Measurements from ENCODE around the gene UBAC2. TPM values are rescaled to one million over a fixed set of nuclear protein-coding genes. Genes with fewer than 3 reads are reported as not detected.
"Not testable (repeated sequence)": the region's sequence is repeated elsewhere in the genome, so short reads cannot be mapped to it uniquely, and the experiment has no call there.

The UBAC2 gene
- polyA plus RNA-seq, 2 donors: 63.0 to 70.1 TPM

- peaks cover 2 to 3% of the 10 kb centered on the region in 2 donors for H3K4me1 ChIP-seq (ENCODE audit: control insufficient read depth in 2 of 2, insufficient read depth in 2 of 2, low read length in 1 of 2)
- H3K27ac ChIP-seq (ENCODE audit: low read depth in 2 of 2, low read length in 1 of 2): no peak overlapping the region
- no peaks in the 10 kb centered on the region for H3K9me3 ChIP-seq (ENCODE audit: control insufficient read depth in 2 of 2, insufficient read depth in 1 of 2, low read depth in 1 of 2, low read length in 1 of 2)
- no peak overlapping the region for H3K4me3 ChIP-seq (ENCODE audit: low read depth in 1 of 2, low read length in 2 of 2)
- H3K36me3 ChIP-seq (ENCODE audit: control insufficient read depth in 2 of 2, insufficient read depth in 2 of 2, low read length in 1 of 2): no peaks in the 10 kb centered on the region
- H3K27me3 ChIP-seq (ENCODE audit: control insufficient read depth in 1 of 2, insufficient read depth in 2 of 2, low read length in 2 of 2): no peaks in the 10 kb centered on the region
- WGBS, 2 donors: 62 to 65% methylated on average over 13 of the region's 13 CpGs
These were observed 191.9 kb downstream of the UBAC2 start for GRCh38 chr13:99392470-99393135.

GRCh38 chr13:99393391-99393790 lies 192.7 kb downstream of the UBAC2 start:
- not testable (repeated sequence) for H3K36me3 ChIP-seq (ENCODE audit: control insufficient read depth in 2 of 2, insufficient read depth in 2 of 2, low read length in 1 of 2); H3K4me3 ChIP-seq (ENCODE audit: low read depth in 1 of 2, low read length in 2 of 2); H3K27me3 ChIP-seq (ENCODE audit: control insufficient read depth in 1 of 2, insufficient read depth in 2 of 2, low read length in 2 of 2); H3K27ac ChIP-seq (ENCODE audit: low read depth in 2 of 2, low read length in 1 of 2); H3K4me1 ChIP-seq (ENCODE audit: control insufficient read depth in 2 of 2, insufficient read depth in 2 of 2, low read length in 1 of 2); H3K9me3 ChIP-seq (ENCODE audit: control insufficient read depth in 2 of 2, insufficient read depth in 1 of 2, low read depth in 1 of 2, low read length in 1 of 2)
- 97 to 99% methylated on average over 7 of the region's 7 CpGs for WGBS, 2 donors

DNA sequence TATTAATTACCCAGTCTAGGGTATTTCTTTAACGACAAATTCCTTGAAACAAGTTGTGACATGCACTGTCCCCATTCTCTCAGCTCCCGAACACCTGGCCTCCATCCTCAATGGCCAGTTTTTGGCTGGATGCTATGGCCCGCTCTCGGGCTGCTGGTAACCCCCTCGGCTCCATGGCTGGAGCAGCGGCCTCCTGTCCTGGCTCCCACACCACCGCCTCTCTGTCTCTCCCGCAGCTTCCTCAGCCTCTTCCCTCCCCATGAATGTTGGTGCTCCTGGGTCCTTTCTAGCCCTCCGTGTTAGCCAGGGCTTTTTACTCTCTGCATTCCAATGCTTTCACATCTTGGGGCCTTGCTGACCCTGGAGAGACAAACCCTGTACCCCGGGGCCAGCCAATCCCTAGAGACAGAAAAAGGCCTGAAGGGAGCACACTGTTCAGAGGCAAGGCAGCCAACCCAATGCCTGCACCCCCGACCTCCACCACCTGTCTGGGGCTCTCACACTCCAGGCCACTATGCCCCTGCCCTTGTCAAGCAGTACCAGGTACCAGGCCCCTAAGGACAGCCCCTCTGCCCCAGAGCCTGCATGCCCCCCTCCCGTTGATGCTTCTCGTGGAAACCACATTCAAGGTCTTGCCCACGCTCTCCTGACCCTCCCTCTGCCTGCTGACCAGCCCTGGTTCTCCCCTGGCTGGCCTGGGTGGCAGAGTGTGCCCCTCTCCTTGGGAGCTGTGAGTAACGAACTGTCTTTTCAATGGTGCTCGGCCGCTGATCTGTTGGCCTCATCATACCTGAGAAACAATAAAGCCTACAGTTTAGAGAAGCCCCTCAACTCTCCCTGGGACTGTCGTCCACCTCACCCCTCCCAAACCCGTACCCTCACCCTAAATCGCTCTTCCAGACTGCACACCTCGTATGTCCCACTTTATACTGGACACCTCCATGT lies 193.4 kb downstream of the UBAC2 start:
- no peaks in the 10 kb centered on the region for H3K9me3 ChIP-seq (ENCODE audit: control insufficient read depth in 2 of 2, insufficient read depth in 1 of 2, low read depth in 1 of 2, low read length in 1 of 2)
- peaks cover 2 to 3% of the 10 kb centered on the region in 2 donors for H3K4me1 ChIP-seq (ENCODE audit: control insufficient read depth in 2 of 2, insufficient read depth in 2 of 2, low read length in 1 of 2)
- H3K4me3 ChIP-seq (ENCODE audit: low read depth in 1 of 2, low read length in 2 of 2): no peak overlapping the region
- no peaks in the 10 kb centered on the region for H3K36me3 ChIP-seq (ENCODE audit: control insufficient read depth in 2 of 2, insufficient read depth in 2 of 2, low read length in 1 of 2)
- WGBS, 2 donors: 88 to 89% methylated on average over 21 of the region's 21 CpGs
- H3K27me3 ChIP-seq (ENCODE audit: control insufficient read depth in 1 of 2, insufficient read depth in 2 of 2, low read length in 2 of 2): no peaks in the 10 kb centered on the region
- H3K27ac ChIP-seq (ENCODE audit: low read depth in 2 of 2, low read length in 1 of 2): no peak overlapping the region

GRCh38 chr13:99395436-99395835 lies 194.8 kb downstream of the UBAC2 start:
- no peak overlapping the region for H3K4me3 ChIP-seq (ENCODE audit: low read depth in 1 of 2, low read length in 2 of 2)
- no peak overlapping the region for H3K27ac ChIP-seq (ENCODE audit: low read depth in 2 of 2, low read length in 1 of 2)
- no peaks in the 10 kb centered on the region for H3K27me3 ChIP-seq (ENCODE audit: control insufficient read depth in 1 of 2, insufficient read depth in 2 of 2, low read length in 2 of 2)
- no peaks in the 10 kb centered on the region for H3K36me3 ChIP-seq (ENCODE audit: control insufficient read depth in 2 of 2, insufficient read depth in 2 of 2, low read length in 1 of 2)
- peaks cover 0 to 2% of the 10 kb centered on the region in 2 donors for H3K4me1 ChIP-seq (ENCODE audit: control insufficient read depth in 2 of 2, insufficient read depth in 2 of 2, low read length in 1 of 2)
- WGBS, 2 donors: 96% methylated on average over 11 of the region's 11 CpGs
- H3K9me3 ChIP-seq (ENCODE audit: control insufficient read depth in 2 of 2, insufficient read depth in 1 of 2, low read depth in 1 of 2, low read length in 1 of 2): no peaks in the 10 kb centered on the region

DNA sequence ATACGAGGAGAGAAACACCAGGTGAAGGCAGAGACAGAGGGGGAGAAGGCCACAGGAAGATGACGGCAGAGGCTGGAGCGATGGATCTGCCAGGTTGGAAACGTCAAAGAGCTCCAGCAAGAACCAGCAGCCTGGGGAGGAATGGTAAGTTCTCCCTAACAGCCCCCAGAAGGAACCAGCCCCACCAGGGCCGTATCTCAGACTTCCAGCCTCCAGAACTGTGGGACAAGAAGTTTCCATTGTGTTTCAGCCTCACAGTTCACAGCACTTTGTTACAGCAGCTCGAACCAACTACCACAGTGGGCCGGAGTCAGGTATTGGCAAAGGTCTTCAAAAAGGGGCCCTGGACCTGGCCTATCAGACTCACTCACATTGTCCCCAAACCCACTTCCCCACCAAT lies 195.8 kb downstream of the UBAC2 start:
- 94 to 95% methylated on average over 7 of the region's 7 CpGs for WGBS, 2 donors
- H3K4me3 ChIP-seq (ENCODE audit: low read depth in 1 of 2, low read length in 2 of 2): no peak overlapping the region
- no peaks in the 10 kb centered on the region for H3K9me3 ChIP-seq (ENCODE audit: control insufficient read depth in 2 of 2, insufficient read depth in 1 of 2, low read depth in 1 of 2, low read length in 1 of 2)
- peaks cover 0 to 2% of the 10 kb centered on the region in 2 donors for H3K4me1 ChIP-seq (ENCODE audit: control insufficient read depth in 2 of 2, insufficient read depth in 2 of 2, low read length in 1 of 2)
- H3K36me3 ChIP-seq (ENCODE audit: control insufficient read depth in 2 of 2, insufficient read depth in 2 of 2, low read length in 1 of 2): no peaks in the 10 kb centered on the region
- no peaks in the 10 kb centered on the region for H3K27me3 ChIP-seq (ENCODE audit: control insufficient read depth in 1 of 2, insufficient read depth in 2 of 2, low read length in 2 of 2)
- no peak overlapping the region for H3K27ac ChIP-seq (ENCODE audit: low read depth in 2 of 2, low read length in 1 of 2)

DNA sequence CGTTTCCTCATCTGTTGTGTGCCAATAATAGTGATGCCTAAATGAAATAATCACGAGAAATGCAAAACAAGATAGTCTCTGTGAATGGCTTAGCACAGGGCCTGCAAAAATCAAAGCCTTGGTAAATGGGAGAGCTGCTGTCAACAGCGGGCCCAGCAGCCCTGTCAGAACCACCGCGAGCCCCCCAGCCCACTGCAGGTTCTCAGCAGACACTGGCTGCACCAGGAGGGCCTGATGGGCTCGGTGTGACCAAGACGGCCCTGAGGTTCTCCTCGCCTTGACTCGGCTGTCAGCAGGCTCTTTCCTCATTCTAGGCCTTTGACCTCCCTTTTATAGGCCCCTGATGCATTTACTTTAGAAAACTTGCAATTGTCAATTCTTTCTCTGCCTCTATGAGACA lies 197.4 kb downstream of the UBAC2 start:
- 90 to 91% methylated on average over 9 of the region's 9 CpGs for WGBS, 2 donors
- no peak overlapping the region for H3K27ac ChIP-seq (ENCODE audit: low read depth in 2 of 2, low read length in 1 of 2)
- H3K4me1 ChIP-seq (ENCODE audit: control insufficient read depth in 2 of 2, insufficient read depth in 2 of 2, low read length in 1 of 2): no peaks in the 10 kb centered on the region
- H3K9me3 ChIP-seq (ENCODE audit: control insufficient read depth in 2 of 2, insufficient read depth in 1 of 2, low read depth in 1 of 2, low read length in 1 of 2): no peaks in the 10 kb centered on the region
- H3K36me3 ChIP-seq (ENCODE audit: control insufficient read depth in 2 of 2, insufficient read depth in 2 of 2, low read length in 1 of 2): no peaks in the 10 kb centered on the region
- H3K4me3 ChIP-seq (ENCODE audit: low read depth in 1 of 2, low read length in 2 of 2): no peak overlapping the region
- H3K27me3 ChIP-seq (ENCODE audit: control insufficient read depth in 1 of 2, insufficient read depth in 2 of 2, low read length in 2 of 2): no peaks in the 10 kb centered on the region

DNA sequence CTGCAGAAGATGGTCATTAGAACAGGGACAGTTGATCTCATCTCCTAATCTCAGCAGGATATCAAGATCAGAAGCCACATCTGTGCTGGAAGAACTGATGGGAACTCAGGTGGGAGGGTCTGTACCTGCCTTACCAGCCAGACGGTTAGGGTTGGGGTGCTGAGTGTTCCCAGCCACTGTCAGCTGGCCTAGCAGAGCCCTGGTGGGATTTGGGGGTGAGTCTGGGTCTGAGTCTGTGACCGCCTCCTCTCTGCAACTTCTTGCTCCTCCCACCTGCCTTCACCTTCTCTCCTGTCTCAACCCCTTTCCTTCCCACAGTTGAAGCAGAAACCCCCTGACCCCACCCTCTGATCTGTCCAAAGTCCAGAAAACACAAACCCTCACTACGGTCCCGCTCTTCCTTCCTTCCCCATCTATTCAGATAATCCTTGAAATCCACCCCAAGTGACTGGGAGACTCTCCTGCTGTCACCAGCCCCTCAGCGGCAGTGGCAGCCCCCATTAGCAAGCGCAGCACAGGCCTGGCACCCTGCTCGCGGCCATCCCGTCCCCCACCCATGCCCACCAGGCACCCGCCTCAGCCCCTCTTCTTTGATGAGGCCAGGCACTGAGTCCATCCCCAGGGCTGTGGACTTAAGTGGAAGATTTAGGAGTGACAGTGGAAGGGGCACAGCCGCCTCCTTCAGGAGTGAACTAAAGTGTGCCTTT lies 198.4 kb downstream of the UBAC2 start:
- Histone ChIP-seq H3K9me3 (ENCODE audit: control insufficient read depth in 2 of 2, insufficient read depth in 1 of 2, low read depth in 1 of 2, low read length in 1 of 2) (no peaks in the 10 kb centered on the region), H3K4me3 (ENCODE audit: low read depth in 1 of 2, low read length in 2 of 2) (no peak overlapping the region), H3K36me3 (ENCODE audit: control insufficient read depth in 2 of 2, insufficient read depth in 2 of 2, low read length in 1 of 2) (no peaks in the 10 kb centered on the region), H3K27me3 (ENCODE audit: control insufficient read depth in 1 of 2, insufficient read depth in 2 of 2, low read length in 2 of 2) (no peaks in the 10 kb centered on the region), H3K27ac (ENCODE audit: low read depth in 2 of 2, low read length in 1 of 2) (no peak overlapping the region), H3K4me1 (ENCODE audit: control insufficient read depth in 2 of 2, insufficient read depth in 2 of 2, low read length in 1 of 2) (no peaks in the 10 kb centered on the region)
- WGBS, 2 donors: 94 to 95% methylated on average over 11 of the region's 11 CpGs

- H3K4me1 ChIP-seq (ENCODE audit: control insufficient read depth in 2 of 2, insufficient read depth in 2 of 2, low read length in 1 of 2): no peaks in the 10 kb centered on the region
- 91 to 92% methylated on average over 8 of the region's 8 CpGs for WGBS, 2 donors
These were observed 198.9 kb downstream of the UBAC2 start for GRCh38 chr13:99399623-99399974.

DNA sequence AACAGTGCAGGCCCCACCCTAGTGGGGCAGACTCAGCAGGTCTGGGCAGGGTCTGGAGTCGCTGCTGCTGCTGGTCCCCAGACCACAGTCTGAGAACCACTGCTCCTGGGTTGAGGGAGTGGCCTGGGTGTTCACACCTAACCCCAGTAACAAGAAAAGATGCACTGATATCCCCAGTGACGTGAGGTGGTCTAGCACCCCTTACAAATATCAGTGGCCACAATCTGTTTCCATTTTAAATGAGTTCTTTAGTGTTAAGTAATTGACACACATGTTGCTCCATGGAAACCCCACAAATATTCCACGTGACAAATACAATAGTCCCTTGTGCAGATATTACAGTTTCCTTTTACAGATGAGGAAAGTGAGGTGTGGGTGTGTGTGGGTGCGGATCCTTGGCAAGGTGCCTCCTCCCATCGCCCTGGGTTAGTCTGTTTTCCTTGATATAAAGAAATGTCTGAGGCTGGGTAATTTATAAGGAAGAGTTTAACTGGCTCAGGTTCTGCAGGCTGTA lies 202.9 kb downstream of the UBAC2 start:
- no peaks in the 10 kb centered on the region for H3K36me3 ChIP-seq (ENCODE audit: control insufficient read depth in 2 of 2, insufficient read depth in 2 of 2, low read length in 1 of 2)
- 50 to 59% methylated on average over 5 of the region's 5 CpGs for WGBS, 2 donors

More at GRCh38 chr13:99399623-99399974, 198.9 kb downstream of the UBAC2 start:
- H3K4me3 ChIP-seq (ENCODE audit: low read depth in 1 of 2, low read length in 2 of 2): no peak overlapping the region
- H3K27ac ChIP-seq (ENCODE audit: low read depth in 2 of 2, low read length in 1 of 2): no peak overlapping the region
- H3K9me3 ChIP-seq (ENCODE audit: control insufficient read depth in 2 of 2, insufficient read depth in 1 of 2, low read depth in 1 of 2, low read length in 1 of 2): no peaks in the 10 kb centered on the region
- no peaks in the 10 kb centered on the region for H3K27me3 ChIP-seq (ENCODE audit: control insufficient read depth in 1 of 2, insufficient read depth in 2 of 2, low read length in 2 of 2)
- H3K36me3 ChIP-seq (ENCODE audit: control insufficient read depth in 2 of 2, insufficient read depth in 2 of 2, low read length in 1 of 2): no peaks in the 10 kb centered on the region

More for the DNA sequence above, 202.9 kb downstream of the UBAC2 start:
- no peak overlapping the region for H3K4me3 ChIP-seq (ENCODE audit: low read depth in 1 of 2, low read length in 2 of 2)
- no peak overlapping the region for H3K27ac ChIP-seq (ENCODE audit: low read depth in 2 of 2, low read length in 1 of 2)
- no peaks in the 10 kb centered on the region for H3K9me3 ChIP-seq (ENCODE audit: control insufficient read depth in 2 of 2, insufficient read depth in 1 of 2, low read depth in 1 of 2, low read length in 1 of 2)
- no peaks in the 10 kb centered on the region for H3K27me3 ChIP-seq (ENCODE audit: control insufficient read depth in 1 of 2, insufficient read depth in 2 of 2, low read length in 2 of 2)
- no peaks in the 10 kb centered on the region for H3K4me1 ChIP-seq (ENCODE audit: control insufficient read depth in 2 of 2, insufficient read depth in 2 of 2, low read length in 1 of 2)
